Measurements from ENCODE around the gene ATP4B.
"Not testable (repeated sequence)": the region's sequence is repeated elsewhere in the genome, so short reads cannot be mapped to it uniquely, and the experiment has no call there.

The ATP4B gene

GRCh38 chr13:113627136-113627535, 30.9 kb downstream of the ATP4B start:
- in situ Hi-C loops (cut with MboI; ENCODE audit: low sequenced_read_pairs) = no loop called here

DNA sequence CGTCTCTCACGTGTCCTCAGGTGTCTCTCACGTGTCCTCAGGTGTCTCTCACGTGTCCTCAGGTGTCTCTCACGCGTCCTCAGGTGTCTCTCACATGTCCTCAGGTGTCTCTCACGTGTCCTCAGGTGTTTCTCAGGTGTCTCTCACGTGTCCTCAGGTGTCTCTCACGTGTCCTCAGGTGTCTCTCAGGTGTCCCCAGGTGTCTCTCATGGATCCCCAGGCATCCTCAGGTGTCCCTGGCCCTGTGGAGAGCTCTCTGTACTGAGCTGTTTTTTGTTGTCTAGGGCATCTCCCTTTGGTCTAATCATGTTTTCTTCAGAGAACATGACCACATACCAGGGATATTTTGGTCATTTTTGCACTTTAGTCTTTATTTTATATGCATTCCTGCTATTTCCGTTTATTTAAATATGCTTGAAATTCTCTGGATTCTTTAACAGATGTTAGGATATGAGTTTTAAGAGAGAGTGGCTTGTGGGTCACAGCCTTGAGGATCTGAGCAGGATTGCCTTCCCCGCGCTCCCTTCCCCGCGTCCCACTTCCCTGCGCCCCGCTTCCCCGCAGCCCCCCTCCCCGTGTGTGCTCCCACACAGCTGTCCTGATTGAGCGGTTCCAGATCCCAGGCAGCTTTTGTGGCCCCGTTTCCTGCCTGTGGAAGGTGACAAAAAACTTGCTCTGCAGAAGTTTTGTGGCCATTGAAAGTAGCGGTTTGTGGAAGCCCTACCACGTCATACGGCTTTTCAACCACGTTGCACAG, 31.9 kb downstream of the ATP4B start:
- in situ Hi-C loops (cut with MboI; ENCODE audit: low sequenced_read_pairs) = no loop called here

- in situ Hi-C loops (cut with MboI; ENCODE audit: low sequenced_read_pairs) = not testable (repeated sequence)
These were observed 33.2 kb downstream of the ATP4B start for GRCh38 chr13:113624640-113625304.

GRCh38 chr13:113624235-113624587, 33.8 kb downstream of the ATP4B start:
- in situ Hi-C loops (cut with MboI; ENCODE audit: low sequenced_read_pairs) = no loop called here

DNA sequence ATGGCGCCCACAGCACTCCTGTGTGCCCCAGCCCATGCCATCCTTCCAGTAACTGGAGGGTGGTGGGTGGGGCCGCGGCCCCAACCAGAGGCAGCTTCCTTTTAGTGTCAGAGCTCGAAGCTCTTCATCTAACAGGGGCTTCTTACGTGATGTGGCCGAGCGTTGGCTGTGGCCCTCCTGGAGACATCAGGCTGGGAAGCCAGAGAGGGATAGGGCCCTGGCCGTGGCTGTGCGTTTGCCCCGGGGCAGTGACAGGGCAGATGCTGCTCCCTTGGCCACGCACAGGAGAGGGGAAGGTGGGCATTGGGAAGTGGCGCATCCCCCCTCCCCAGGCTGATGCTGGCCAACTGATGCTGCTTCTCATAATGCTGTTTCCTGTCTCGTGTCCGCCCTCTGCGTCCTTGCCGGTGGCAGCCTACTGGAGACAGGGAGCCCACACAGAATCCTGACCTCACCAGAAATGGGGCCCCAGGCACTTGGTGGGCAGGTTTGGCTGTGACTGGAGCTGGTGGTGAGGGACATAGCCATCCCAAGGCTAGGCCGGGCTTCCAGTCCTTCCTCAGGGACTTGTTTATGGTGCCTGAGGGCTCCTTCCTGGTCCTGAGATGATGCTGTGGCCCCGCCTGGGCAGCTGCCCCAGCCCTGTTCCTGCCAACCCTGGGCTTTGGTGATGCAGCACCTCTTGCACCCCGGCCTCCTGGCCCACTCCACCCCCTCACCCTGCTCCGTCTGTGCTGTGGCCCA, 34.3 kb downstream of the ATP4B start:
- in situ Hi-C loops (cut with MboI; ENCODE audit: low sequenced_read_pairs) = no loop called here

- in situ Hi-C loops (cut with MboI; ENCODE audit: low sequenced_read_pairs) = no loop called here
These were observed 35.1 kb downstream of the ATP4B start for GRCh38 chr13:113622791-113623490.

DNA sequence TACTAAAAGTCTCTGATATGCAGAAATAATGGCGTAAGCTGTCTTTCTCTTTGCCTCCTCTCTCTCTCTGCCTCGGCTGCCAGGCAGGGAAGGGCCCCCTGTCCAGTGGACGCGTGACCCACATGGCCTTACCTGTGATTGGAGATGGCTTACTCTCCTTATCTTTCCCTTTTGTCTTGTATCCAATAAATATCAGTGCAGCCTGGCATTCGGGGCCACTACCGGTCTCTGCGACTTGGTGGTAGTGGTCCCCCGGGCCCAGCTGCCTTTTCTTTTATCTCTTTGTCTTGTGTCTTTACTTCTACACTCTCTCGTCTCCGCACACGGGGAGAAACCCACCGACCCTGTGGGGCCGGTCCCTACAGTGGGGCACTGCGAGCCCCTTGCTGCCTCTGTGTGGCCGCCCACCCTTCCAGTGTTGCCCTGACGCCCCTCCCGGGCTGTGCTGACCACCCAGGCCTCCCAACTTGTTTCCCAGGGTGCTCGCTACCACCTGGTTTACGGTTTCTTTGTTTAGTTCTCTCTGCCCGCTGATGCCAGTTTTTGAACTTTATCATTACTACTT, 35.9 kb downstream of the ATP4B start:
- in situ Hi-C loops (cut with MboI; ENCODE audit: low sequenced_read_pairs) = not testable (repeated sequence)

GRCh38 chr13:113621498-113621897, 36.5 kb downstream of the ATP4B start:
- in situ Hi-C loops (cut with MboI; ENCODE audit: low sequenced_read_pairs) = not testable (repeated sequence)

GRCh38 chr13:113621046-113621445, 37.0 kb downstream of the ATP4B start:
- in situ Hi-C loops (cut with MboI; ENCODE audit: low sequenced_read_pairs) = no loop called here

DNA sequence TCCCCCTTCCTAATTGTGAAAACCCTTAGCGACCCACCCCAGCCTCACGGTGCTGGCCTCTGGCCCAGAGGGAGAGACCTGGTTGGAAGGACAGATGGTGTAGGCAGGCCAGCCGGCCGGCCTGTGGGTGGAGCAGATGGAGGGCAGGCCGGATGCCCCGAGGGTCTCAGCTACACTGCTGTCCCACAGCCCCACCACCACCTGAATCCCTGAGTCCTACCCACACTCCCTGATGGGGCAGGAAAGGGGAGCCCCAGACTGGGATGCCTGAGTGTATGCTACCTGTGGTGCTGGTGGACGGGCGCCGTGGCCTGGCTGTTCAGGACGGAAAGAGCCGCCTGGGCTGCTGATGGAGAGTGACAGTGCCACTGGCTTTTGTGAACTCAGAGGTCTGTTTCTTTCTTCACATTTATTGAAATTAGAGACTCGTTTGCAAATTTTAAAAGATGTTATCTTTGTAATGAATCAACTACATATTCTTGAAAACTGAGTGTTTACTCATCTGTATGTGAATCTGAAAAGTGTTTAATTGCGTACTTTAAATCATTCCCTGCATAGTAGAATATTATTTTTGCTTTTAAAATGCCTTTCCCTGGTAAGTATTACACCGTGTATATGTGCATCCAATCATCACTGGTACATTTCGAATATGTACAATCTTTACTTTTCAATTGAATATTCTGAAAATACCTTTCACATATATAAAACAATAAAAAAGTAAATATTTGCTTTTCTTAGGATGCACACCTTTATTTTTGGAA, 37.8 kb downstream of the ATP4B start:
- in situ Hi-C loops (cut with MboI; ENCODE audit: low sequenced_read_pairs) = no loop called here

GRCh38 chr13:113618455-113618854, 39.5 kb downstream of the ATP4B start:
- in situ Hi-C loops (cut with MboI; ENCODE audit: low sequenced_read_pairs) = no loop called here

DNA sequence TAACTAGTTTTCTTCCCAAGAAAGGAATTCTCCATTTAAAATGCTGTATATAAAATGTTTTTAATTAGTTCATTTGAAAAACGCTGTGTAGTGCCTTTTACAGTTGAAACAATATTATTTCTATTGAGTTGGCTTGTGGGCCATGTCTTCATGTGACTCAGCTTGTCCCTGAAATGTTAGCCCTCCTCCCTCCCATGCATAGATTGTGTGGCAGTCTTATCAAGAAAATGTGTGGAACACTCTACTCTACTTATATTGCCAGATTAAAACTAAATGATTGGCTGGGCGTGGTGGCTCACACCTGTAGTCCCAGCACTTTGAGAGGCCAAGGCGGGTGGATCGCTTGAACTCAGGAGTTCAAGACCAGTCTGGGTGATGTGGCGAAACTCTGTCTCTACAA, 40.0 kb downstream of the ATP4B start:
- in situ Hi-C loops (cut with MboI; ENCODE audit: low sequenced_read_pairs) = no loop called here

- in situ Hi-C loops (cut with MboI; ENCODE audit: low sequenced_read_pairs) = no loop called here
These were observed 40.8 kb downstream of the ATP4B start for GRCh38 chr13:113616991-113617749.

DNA sequence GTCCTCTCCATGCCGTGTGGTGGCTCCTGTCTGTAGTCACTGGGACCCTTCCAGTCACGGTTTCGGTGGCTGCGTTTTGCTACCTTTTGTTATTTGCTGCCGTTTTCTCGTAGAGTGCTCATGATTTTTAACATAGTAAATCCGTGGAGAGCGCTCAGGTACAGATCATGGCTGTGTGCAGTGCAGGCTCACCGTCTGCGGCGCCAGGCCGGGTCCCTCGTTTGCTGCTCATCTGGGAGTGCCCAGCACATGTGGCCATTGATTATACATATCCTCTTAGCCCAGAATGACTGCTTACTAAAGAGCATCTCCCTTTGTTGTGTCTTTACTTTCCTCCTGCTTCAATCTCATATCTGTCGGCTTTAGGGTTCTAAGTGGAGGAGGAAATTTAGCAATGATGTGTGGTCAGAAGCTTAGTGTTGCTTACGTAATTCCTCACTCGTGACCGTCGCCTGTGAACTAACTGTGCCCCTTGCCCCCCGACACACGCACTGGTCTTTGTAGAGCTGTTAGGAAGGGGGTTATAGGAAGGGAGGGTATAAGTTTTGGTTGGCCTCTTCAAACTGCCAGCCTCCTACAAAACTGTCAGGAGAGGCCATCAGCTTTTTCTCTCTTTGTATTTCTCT, 41.6 kb downstream of the ATP4B start:
- in situ Hi-C loops (cut with MboI; ENCODE audit: low sequenced_read_pairs) = no loop called here

DNA sequence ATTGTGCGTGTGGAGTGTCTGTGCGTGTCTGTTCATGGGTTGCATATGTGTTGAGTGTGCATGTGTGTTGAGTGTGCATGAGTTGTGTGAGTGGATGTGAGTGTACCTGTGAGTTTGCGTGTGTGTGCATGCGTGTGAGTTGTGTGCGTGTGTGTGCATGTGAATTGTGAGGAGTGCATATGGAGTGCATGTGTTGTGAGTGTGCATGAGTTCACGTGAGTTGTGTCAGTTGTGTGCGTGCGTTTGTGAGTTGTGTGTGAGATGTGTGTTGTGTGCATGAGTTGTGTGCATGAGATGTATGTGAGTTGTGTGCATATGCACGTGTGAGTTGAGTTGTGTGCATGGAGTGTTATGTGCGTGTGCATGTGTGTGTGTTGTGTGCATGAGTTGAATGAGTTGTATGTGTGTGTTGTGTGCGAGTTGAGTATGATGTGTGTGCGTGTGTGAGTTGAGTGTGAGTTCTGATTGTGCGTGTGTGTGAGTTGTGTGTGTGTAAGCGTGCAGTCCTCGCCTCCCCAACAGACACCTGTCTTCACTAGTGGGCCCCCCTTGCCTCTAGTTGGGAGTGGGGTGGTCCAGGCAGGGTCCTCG, 44.1 kb downstream of the ATP4B start:
- in situ Hi-C loops (cut with MboI; ENCODE audit: low sequenced_read_pairs) = no loop called here

DNA sequence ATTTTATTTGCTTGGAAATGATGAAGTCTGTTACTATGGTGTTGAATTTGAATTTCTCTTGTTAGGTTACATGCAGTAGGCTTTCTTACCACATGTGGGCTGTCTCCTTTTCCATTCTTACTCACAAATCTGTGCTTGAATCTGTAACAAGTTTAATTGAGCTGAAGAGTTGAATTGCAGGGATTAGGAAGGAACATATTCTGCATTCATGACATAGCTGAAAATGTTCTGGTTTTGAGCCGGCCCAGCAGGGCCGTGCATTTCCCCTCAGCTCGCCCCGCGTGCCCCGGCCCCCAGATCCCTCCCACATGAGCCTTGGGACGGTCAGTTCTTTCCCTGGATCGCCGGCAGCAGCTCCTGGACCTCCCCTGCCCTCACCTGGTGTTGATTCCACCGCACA, 45.4 kb downstream of the ATP4B start:
- in situ Hi-C loops (cut with MboI; ENCODE audit: low sequenced_read_pairs) = no loop called here

- in situ Hi-C loops (cut with MboI; ENCODE audit: low sequenced_read_pairs) = no loop called here
These were observed 46.0 kb downstream of the ATP4B start for GRCh38 chr13:113611996-113612395.

GRCh38 chr13:113610266-113610665, 47.7 kb downstream of the ATP4B start:
- in situ Hi-C loops (cut with MboI; ENCODE audit: low sequenced_read_pairs) = no loop called here

GRCh38 chr13:113609616-113610015, 48.4 kb downstream of the ATP4B start:
- in situ Hi-C loops (cut with MboI; ENCODE audit: low sequenced_read_pairs) = no loop called here
